IMR-90 (cell line): ENCODE measurements around the gene TENM4. TPM values are rescaled to one million over a fixed set of nuclear protein-coding genes. Genes with fewer than 3 reads are reported as not detected.

Experiments used
- ATAC-seq: fragments of 200-7000 bp; cut with Tn5 transposase; 2 replicates; pipeline ENCODE4 v1.9.1; 2020; ENCODE audit warnings: low read depth, mild to moderate bottlenecking, moderate library complexity
- BruUV-seq: library from RNA; stranded (reverse); fragments of 400-500 nt; replicated peaks from 2 replicates; lab custom pipeline; 2021; lab: Mats Ljungman, UMichigan
- CTCF ChIA-PET: fragments of 300-600 bp; formaldehyde crosslinking; extraction: SDS; loops from one replicate; lab custom pipeline; 2021; ENCODE audit warnings: antibody characterized with exemption; lab: Yijun Ruan, JAX
- POLR2A ChIA-PET: fragments of 300-600 bp; sonication (Branson Sonifier 250); formaldehyde crosslinking; loops from one replicate; lab custom pipeline; 2022; ENCODE audit warnings: antibody characterized with exemption; ENCODE audit not compliant: unreplicated experiment; lab: Charles Lee
- DNase-seq: peaks from one replicate; pipeline ENCODE4 v3.0.0; 2013
- H2AFZ ChIP-seq: replicated peaks from 2 replicates; pipeline ENCODE3; 2013; ENCODE audit warnings: low read length, mild to moderate bottlenecking; ENCODE audit not compliant: poor library complexity
- H2AK5ac ChIP-seq: 2 replicates; pipeline ENCODE4 v1.6.1; 2013; ENCODE audit warnings: low read depth, low read length, inconsistent platforms
- H2AK9ac ChIP-seq: replicated peaks from 2 replicates; pipeline ENCODE3; 2013; ENCODE audit warnings: mild to moderate bottlenecking, low read depth, low read length, moderate library complexity; ENCODE audit not compliant: poor library complexity
- H2BK120ac ChIP-seq: 2 replicates; pipeline ENCODE4 v1.6.1; 2013; ENCODE audit warnings: low read depth, low read length, inconsistent platforms
- H2BK15ac ChIP-seq: 3 replicates; pipeline ENCODE4 v1.6.1; 2013; ENCODE audit warnings: low read depth, low read length, inconsistent platforms
- H2BK20ac ChIP-seq: 2 replicates; pipeline ENCODE4 v1.6.1; 2013; ENCODE audit warnings: low read depth, mild to moderate bottlenecking, inconsistent platforms, low read length, moderate library complexity
- H2BK5ac ChIP-seq: 2 replicates; pipeline ENCODE4 v1.6.1; 2013; ENCODE audit warnings: mild to moderate bottlenecking, low read depth, low read length, inconsistent platforms; ENCODE audit not compliant: poor library complexity, severe bottlenecking
- H3K14ac ChIP-seq: replicated peaks from 2 replicates; pipeline ENCODE4 v1.6.1; 2013; ENCODE audit warnings: low read depth, low read length, inconsistent platforms
- H3K18ac ChIP-seq: 2 replicates; pipeline ENCODE4 v1.6.1; 2013; ENCODE audit warnings: low read depth, low read length, control low read depth
- H3K23ac ChIP-seq: 2 replicates; pipeline ENCODE4 v1.6.1; 2013; ENCODE audit warnings: low read depth, low read length, inconsistent platforms
- H3K27ac ChIP-seq: 2 replicates; pipeline ENCODE4 v1.5.1; 2013; ENCODE audit warnings: mild to moderate bottlenecking, control low read depth, low read length; ENCODE audit not compliant: insufficient read depth
- H3K27me3 ChIP-seq: 2 replicates; pipeline ENCODE4 v1.6.1; 2013; ENCODE audit warnings: low read length; ENCODE audit not compliant: control insufficient read depth, insufficient read depth
- H3K36me3 ChIP-seq: 2 replicates; pipeline ENCODE4 v1.6.1; 2013; ENCODE audit warnings: low read length, mixed read lengths; ENCODE audit not compliant: control insufficient read depth, insufficient read depth
- H3K4ac ChIP-seq: 2 replicates; pipeline ENCODE4 v1.6.1; 2013; ENCODE audit warnings: low read depth, low read length, inconsistent platforms
- H3K4me1 ChIP-seq: 2 replicates; pipeline ENCODE4 v1.6.1; 2013; ENCODE audit warnings: low read length, mixed read lengths; ENCODE audit not compliant: control insufficient read depth, insufficient read depth
- H3K4me2 ChIP-seq: 2 replicates; pipeline ENCODE4 v1.6.1; 2013; ENCODE audit warnings: low read depth, mild to moderate bottlenecking, control low read depth, low read length, moderate library complexity
- H3K4me3 ChIP-seq: 2 replicates; pipeline ENCODE4 v1.5.1; 2013; ENCODE audit warnings: low read depth, mild to moderate bottlenecking, control low read depth, low read length, moderate library complexity; ENCODE audit not compliant: insufficient read depth
- H3K56ac ChIP-seq: 2 replicates; pipeline ENCODE4 v1.6.1; 2013; ENCODE audit warnings: low read length, inconsistent platforms; ENCODE audit not compliant: insufficient read depth; ENCODE audit errors: extremely low read depth
- H3K79me1 ChIP-seq, 2 experiments: 2 replicates each; pipeline ENCODE4 v1.6.1; 2013; ENCODE audit warnings: low read length in 2 of 2, inconsistent platforms in 1 of 2, low read depth in 1 of 2
- H3K9ac ChIP-seq: 2 replicates; pipeline ENCODE4 v1.6.1; 2013; ENCODE audit warnings: low read depth, low read length, control low read depth
- H3K9me1 ChIP-seq: 2 replicates; pipeline ENCODE4 v1.6.1; 2013; ENCODE audit warnings: low read length, inconsistent platforms; ENCODE audit not compliant: insufficient read depth
- H3K9me3 ChIP-seq: 2 replicates; pipeline ENCODE4 v1.6.1; 2013; ENCODE audit warnings: low read length; ENCODE audit not compliant: control insufficient read depth, insufficient read depth
- H4K20me1 ChIP-seq: 2 replicates; pipeline ENCODE4 v1.6.1; 2013; ENCODE audit warnings: low read length, inconsistent platforms; ENCODE audit not compliant: insufficient read depth
- H4K5ac ChIP-seq: 2 replicates; pipeline ENCODE4 v1.6.1; 2013; ENCODE audit warnings: mild to moderate bottlenecking, low read depth, low read length, control low read depth
- H4K8ac ChIP-seq, 2 experiments: 2 replicates each; pipeline ENCODE4 v1.6.1; 2013; ENCODE audit warnings: low read depth in 2 of 2, low read length in 2 of 2, control low read depth in 1 of 2, inconsistent platforms in 1 of 2
- H4K91ac ChIP-seq: 2 replicates; pipeline ENCODE4 v1.6.1; 2013; ENCODE audit warnings: low read depth, low read length, inconsistent platforms; ENCODE audit not compliant: insufficient read depth
- CEBPB ChIP-seq: IDR thresholded peaks from 2 replicates; pipeline ENCODE4 v1.6.1; 2012; ENCODE audit warnings: low read depth, low read length, improper control_type of control experiment
- CHD1 ChIP-seq: IDR thresholded peaks from 2 replicates; pipeline ENCODE4 v1.6.1; 2012; ENCODE audit warnings: low read depth, low read length, improper control_type of control experiment
- MXI1 ChIP-seq: IDR thresholded peaks from 2 replicates; pipeline ENCODE4 v1.6.1; 2012; ENCODE audit warnings: low read depth, mild to moderate bottlenecking, low read length, moderate library complexity, borderline replicate concordance
- NFE2L2 ChIP-seq: fragments of 150-350 bp; IDR thresholded peaks from 2 replicates; pipeline ENCODE4 v1.6.1; 2016; ENCODE audit warnings: low read depth, mild to moderate bottlenecking, low read length
- RCOR1 ChIP-seq: IDR thresholded peaks from 2 replicates; pipeline ENCODE4 v1.6.1; 2012; ENCODE audit warnings: mild to moderate bottlenecking, low read length, improper control_type of control experiment; ENCODE audit not compliant: insufficient replicate concordance
- USF2 ChIP-seq: fragments of 150-350 bp; IDR thresholded peaks from 2 replicates; pipeline ENCODE4 v1.6.1; 2017; ENCODE audit warnings: mild to moderate bottlenecking, antibody characterized with exemption, low read length, low read depth
- WGBS, 2 experiments: methylation state at CpG; one replicate each; pipeline versions ENCODE4 v1.1.5 to v1.1.7; 2013; ENCODE audit warnings: missing lambda C conversion rate in 2 of 2; ENCODE audit not compliant: insufficient read length in 1 of 2; ENCODE audit errors: extremely low coverage in 2 of 2; 5-methylcytosine and 5-hydroxymethylcytosine counted together
- dilution Hi-C: fragments of 300-500 bp; cut with HindIII; formaldehyde crosslinking; loops from one replicate; pipeline ENCODE4 v1.14.3; 2018; ENCODE audit warnings: low sequenced_read_pairs; ENCODE audit not compliant: unreplicated experiment
- in situ Hi-C: fragments of 300-500 bp; cut with MboI; formaldehyde crosslinking; loops from 3 replicates; pipeline ENCODE4 v1.14.3; 2019; ENCODE audit warnings: low sequenced_read_pairs, inconsistent platforms, mixed read lengths
- intact Hi-C: fragments of 100-400 bp; cut with micrococcal nuclease; formaldehyde crosslinking; loops from 2 replicates; pipeline ENCODE4 v1.10.0; 2022
- polyA plus RNA-seq, 3 experiments: library from polyadenylated mRNA; depleted of rRNA; stranded (reverse); fragments of >200 nt; gene quantifications; 2 replicates each; pipeline ENCODE4 v1.2.3, GENCODE V29; 2012; ENCODE audit warnings: low replicate concordance in 1 of 3
- total RNA-seq: library from RNA; depleted of rRNA; stranded (reverse); fragments of >200 nt; gene quantifications from 2 replicates; pipeline ENCODE4 v1.2.3, GENCODE V29; 2012

Gene TENM4
- total and polyA plus RNA-seq, 2 of the 4 experiments (the other 2 are of a cell fraction) = 7.4 to 9.0 TPM

- Histone ChIP-seq H4K5ac (no peak overlapping the region), H3K9ac (no peak overlapping the region), H2BK15ac (no peak overlapping the region), H2AK5ac (no peak overlapping the region), H3K4ac (no peak overlapping the region), H2BK120ac (no peak overlapping the region), H4K20me1 (peaks cover 11% of the 10 kb centered on the region; the same call in 1 of the 2 replicates), H3K56ac (no peak overlapping the region), H3K27me3 (no peaks in the 10 kb centered on the region; the same call in 1 of the 2 replicates), H3K9me1 (no peaks in the 10 kb centered on the region), H3K27ac (no peak overlapping the region), H2BK5ac (no peak overlapping the region), H2AK9ac (no peak overlapping the region), H3K79me1 (no peaks in the 10 kb centered on the region; a peak in 1 of 4 replicates), H3K23ac (no peak overlapping the region), H3K4me2 (no peak overlapping the region), H3K4me1 (no peaks in the 10 kb centered on the region), H4K91ac (no peak overlapping the region), H2BK20ac (no peak overlapping the region), H3K18ac (no peak overlapping the region), H3K4me3 (no peak overlapping the region), H2AFZ (no peak overlapping the region), H3K9me3 (no peaks in the 10 kb centered on the region), H3K14ac (no peak overlapping the region), H3K36me3 (no peaks in the 10 kb centered on the region; the same call in 1 of the 2 replicates), H4K8ac (no peak overlapping the region)
- WGBS, 2 experiments = no CpG with 5 or more reads among the region's 3 CpGs
- no TSS peak for BruUV-seq
- TF ChIP-seq RCOR1 (no peak), CHD1 (no peak), USF2 (no peak), CEBPB (no peak), MXI1 (no peak), NFE2L2 (no peak)
- POLR2A ChIA-PET = no interaction called here
- in situ Hi-C loops (no loop called here), dilution Hi-C loops (no loop called here), intact Hi-C loops (loop anchor here (5.0 kb wide), 1 partner anchor 59 kb away; no protein-coding TSS in a partner anchor)
- ATAC-seq = peak; percentile 32; the same call in 1 of the 2 replicates
- CTCF ChIA-PET = interaction anchor here (0.6 kb wide), 2 partner anchors 10 to 159 kb away, joined by 3 read pairs; no protein-coding TSS in a partner anchor
- DNase-seq = peak; percentile 7
These were observed 87.1 kb downstream of the TENM4 start for GRCh38 chr11:79353706-79354105.
